BJ (cell line): ENCODE measurements around the gene EDEM2. TPM values are rescaled to one million over a fixed set of nuclear protein-coding genes. Genes with fewer than 3 reads are reported as not detected.
"Not testable (repeated sequence)": the region's sequence is repeated elsewhere in the genome, so short reads cannot be mapped to it uniquely, and the experiment has no call there.

Experiments
- CTCF ChIA-PET: fragments of 350-600 bp; formaldehyde crosslinking; extraction: SDS; loops from one replicate; lab custom pipeline; 2021; ENCODE audit warnings: antibody characterized with exemption, inconsistent platforms; lab: Yijun Ruan, JAX
- POLR2A ChIA-PET: fragments of 300-600 bp; sonication (Branson Sonifier 250); formaldehyde crosslinking; extraction: SDS; loops from one replicate; lab custom pipeline; 2021; ENCODE audit warnings: antibody characterized with exemption; lab: Charles Lee
- DNase-seq: peaks from one replicate; pipeline ENCODE4 v3.0.0-alpha.2; 2011; ENCODE audit warnings: low read depth
- H3K27me3 ChIP-seq: 2 replicates; pipeline ENCODE4 v1.6.0; 2011; ENCODE audit warnings: low read length; ENCODE audit not compliant: control insufficient read depth, insufficient read depth
- H3K36me3 ChIP-seq: 2 replicates; pipeline ENCODE4 v1.5.1; 2011; ENCODE audit warnings: low read length; ENCODE audit not compliant: control insufficient read depth, insufficient read depth
- H3K4me3 ChIP-seq: 2 replicates; pipeline ENCODE4 v1.5.1; 2011; ENCODE audit warnings: low read depth, mild to moderate bottlenecking, control low read depth, low read length
- polyA plus RNA-seq: library from polyadenylated mRNA; depleted of rRNA; stranded (reverse); fragments of >200 nt; gene quantifications from 2 replicates; pipeline ENCODE4 v1.2.3, GENCODE V29; 2011
- TF ChIP-seq, protein P1 (sequence below): IDR thresholded peaks from 2 replicates; pipeline ENCODE4 v1.5.1; 2011; ENCODE audit warnings: low read depth, mild to moderate bottlenecking, control low read depth, inconsistent platforms, low read length, moderate library complexity; ENCODE audit not compliant: insufficient read depth

EDEM2 gene
- polyA plus RNA-seq, 1 experiment, result 24.7 TPM

DNA sequence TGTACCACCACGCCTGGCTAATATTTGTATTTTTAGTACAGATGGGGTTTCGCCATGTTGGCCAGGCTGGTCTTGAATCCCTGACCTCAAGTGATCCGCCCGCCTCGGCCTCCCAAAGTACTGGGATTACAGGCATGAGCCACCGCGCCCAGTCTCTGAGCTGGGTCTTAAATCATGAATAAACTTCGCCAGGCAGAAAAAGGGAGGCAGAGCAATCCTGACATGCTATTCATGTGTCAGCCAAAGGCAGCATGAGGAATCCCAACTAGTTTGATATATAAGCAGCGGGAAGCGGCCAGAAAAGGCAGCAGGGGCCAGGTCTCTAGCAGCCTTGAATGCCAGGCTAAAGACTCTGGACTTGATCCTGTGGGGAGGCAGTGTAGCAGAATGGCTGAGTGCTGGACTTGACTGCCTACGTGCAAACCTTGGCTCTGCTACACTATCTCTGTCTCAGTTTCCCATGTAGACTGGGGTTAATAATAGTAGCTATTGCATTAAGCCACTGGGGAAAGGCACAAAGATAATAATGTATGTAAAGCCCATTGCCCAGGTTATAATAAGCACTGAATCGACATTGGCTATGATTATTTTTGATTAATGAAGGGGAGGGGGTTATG, 26.5 kb upstream of the EDEM2 start:
- CTCF ChIA-PET, result no interaction called here

DNA sequence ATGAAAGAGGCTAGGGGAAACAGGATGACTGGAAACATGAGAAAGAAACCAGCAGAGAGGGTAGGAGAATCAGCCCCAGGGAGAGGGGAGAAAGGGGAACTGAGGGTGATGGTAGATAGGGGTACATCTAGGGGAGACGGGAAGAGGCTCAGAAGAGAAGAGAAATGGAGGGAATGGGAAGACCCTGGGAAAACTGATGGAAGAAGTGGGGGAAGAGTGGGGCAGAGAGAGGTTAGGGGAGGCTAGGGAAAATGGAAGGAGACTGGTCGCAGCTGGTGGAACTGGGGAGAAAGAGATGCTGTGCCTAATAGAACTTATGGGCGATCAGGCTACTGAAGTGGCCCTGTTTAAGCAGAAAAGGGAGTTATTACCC, 25.3 kb upstream of the EDEM2 start:
- Histone ChIP-seq H3K4me3 (peak overlapping the region; percentile 43), H3K27me3 (no peaks in the 10 kb centered on the region), H3K36me3 (peaks cover 4% of the 10 kb centered on the region; the same call in 1 of the 2 replicates)
- ChIA-PET CTCF (interaction anchor here (0.9 kb wide), 1 partner anchor 28 kb away, joined by 3 read pairs; no protein-coding TSS in a partner anchor), POLR2A (no interaction called here)
- no peak for DNase-seq
- TF ChIP-seq, protein P1, sequence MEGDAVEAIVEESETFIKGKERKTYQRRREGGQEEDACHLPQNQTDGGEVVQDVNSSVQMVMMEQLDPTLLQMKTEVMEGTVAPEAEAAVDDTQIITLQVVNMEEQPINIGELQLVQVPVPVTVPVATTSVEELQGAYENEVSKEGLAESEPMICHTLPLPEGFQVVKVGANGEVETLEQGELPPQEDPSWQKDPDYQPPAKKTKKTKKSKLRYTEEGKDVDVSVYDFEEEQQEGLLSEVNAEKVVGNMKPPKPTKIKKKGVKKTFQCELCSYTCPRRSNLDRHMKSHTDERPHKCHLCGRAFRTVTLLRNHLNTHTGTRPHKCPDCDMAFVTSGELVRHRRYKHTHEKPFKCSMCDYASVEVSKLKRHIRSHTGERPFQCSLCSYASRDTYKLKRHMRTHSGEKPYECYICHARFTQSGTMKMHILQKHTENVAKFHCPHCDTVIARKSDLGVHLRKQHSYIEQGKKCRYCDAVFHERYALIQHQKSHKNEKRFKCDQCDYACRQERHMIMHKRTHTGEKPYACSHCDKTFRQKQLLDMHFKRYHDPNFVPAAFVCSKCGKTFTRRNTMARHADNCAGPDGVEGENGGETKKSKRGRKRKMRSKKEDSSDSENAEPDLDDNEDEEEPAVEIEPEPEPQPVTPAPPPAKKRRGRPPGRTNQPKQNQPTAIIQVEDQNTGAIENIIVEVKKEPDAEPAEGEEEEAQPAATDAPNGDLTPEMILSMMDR, result no peak

More for the DNA sequence above, 26.5 kb upstream of the EDEM2 start:
- no peak overlapping the region for H3K4me3 ChIP-seq
- POLR2A ChIA-PET, result no interaction called here
- TF ChIP-seq, protein P1, result no peak
- no peaks in the 10 kb centered on the region for H3K27me3 ChIP-seq
- H3K36me3 ChIP-seq, result peaks cover 4% of the 10 kb centered on the region; the same call in 1 of the 2 replicates
- DNase-seq, result no peak

DNA sequence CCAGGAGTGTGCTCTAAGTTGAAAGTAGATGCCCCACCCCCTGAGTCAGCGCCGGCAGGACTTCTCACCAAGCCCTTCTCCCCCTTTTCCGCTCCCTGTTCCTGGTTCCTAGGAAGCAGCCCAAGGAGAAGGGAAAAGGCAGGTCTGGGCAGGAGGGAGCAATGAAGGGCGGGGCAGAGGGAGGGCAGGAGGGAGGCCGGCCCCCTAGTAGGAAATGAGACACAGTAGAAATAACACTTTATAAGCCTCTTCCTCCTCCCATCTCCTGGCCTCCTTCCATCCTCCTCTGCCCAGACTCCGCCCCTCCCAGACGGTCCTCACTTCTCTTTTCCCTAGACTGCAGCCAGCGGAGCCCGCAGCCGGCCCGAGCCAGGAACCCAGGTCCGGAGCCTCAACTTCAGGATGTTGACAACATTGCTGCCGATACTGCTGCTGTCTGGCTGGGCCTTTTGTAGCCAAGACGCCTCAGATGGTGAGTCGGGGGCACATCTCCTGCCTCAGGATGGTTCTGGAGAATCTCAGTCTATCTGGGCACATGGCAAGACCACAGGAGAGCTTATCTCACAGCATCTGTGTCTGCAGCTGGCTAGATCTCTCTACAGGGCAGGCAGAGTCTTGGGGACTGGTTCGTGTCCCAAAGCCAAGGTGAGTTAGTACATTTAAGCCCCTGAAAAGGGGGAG, 24.8 kb upstream of the EDEM2 start, which contains the start of gene PROCR:
Gene PROCR, plus strand, starts transcription at position 320 of the 681 bp plus-strand sequence. Its CDS starts 83 bp downstream, at position 403.
- peak; percentile 79 for DNase-seq
- Histone ChIP-seq H3K4me3 (peak within 1 kb of the TSS; percentile 43), H3K36me3 (peaks cover 4% of the 10 kb centered on the region; the same call in 1 of the 2 replicates), H3K27me3 (no peaks in the 10 kb centered on the region)
- ChIA-PET POLR2A (no interaction called here), CTCF (interaction anchor here (0.9 kb wide), 1 partner anchor 27 kb away, joined by 3 read pairs; no protein-coding TSS in a partner anchor)
- TF ChIP-seq, protein P1, result no peak

DNA sequence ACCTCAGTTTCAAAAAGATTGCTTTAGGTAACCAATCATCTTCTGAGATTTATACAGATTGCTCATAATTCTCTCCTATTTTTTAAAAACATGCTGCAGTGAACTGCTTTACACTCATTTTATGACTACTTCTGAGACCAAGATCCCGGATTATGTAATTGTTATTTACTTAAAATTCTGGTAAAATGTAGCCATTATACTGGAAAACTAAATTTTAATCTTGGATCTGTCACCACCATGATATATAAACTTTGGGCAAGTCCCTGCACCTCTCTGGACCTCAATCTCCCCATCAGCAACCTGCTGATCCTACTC, 24.3 kb upstream of the EDEM2 start:
- H3K27me3 ChIP-seq, result no peaks in the 10 kb centered on the region
- peak overlapping the region; percentile 43 for H3K4me3 ChIP-seq
- DNase-seq, result no peak
- H3K36me3 ChIP-seq, result peaks cover under 1% of the 10 kb centered on the region; the same call in 1 of the 2 replicates
- ChIA-PET CTCF (no interaction called here), POLR2A (no interaction called here)
- TF ChIP-seq, protein P1, result no peak

DNA sequence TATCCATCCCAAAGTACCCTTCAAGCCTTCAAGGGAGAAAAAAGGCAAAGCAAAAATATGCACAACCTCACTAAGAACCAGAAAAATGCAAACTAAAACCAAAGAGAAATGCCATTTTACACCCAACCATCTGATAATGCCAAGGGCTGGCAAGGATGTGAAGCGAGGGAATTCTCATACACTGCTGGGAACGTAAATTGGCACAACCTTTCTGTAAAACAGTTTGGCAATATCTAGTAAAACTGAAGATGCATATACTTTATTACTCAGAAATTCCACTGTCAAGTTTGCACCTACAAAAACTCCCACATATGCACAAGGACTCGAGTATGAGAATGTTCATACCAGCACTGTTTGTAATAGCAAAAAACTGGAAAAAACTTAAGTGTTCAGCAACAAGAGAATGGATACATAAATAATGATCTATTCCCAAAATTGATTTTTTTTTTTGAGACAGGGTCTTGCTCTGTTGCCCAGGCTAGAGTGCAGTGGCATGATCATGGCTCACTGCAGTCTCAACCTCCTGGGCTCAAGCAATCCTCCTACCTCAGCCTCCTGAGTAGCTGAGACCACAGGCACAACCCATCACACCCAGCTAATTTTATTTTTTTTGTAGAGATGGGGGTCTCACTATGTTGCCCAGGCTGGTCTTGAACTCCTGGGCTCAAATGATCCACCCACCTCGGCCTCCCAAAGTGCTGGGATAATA, 21.7 kb upstream of the EDEM2 start:
- H3K4me3 ChIP-seq, POLR2A ChIA-PET, CTCF ChIA-PET, H3K27me3 ChIP-seq, DNase-seq, H3K36me3 ChIP-seq: not testable (repeated sequence)
